Bone marrow (tissue), 2 donors: ENCODE data around the gene GDPD2.
"Not testable (repeated sequence)": the region's sequence is repeated elsewhere in the genome, so short reads cannot be mapped to it uniquely, and the experiment has no call there.

Experiments used
- DNase-seq, 2 donors: peaks; one replicate each; lab custom pipeline; 2025; lab: John Stamatoyannopoulos, UW

Gene GDPD2, protein sequence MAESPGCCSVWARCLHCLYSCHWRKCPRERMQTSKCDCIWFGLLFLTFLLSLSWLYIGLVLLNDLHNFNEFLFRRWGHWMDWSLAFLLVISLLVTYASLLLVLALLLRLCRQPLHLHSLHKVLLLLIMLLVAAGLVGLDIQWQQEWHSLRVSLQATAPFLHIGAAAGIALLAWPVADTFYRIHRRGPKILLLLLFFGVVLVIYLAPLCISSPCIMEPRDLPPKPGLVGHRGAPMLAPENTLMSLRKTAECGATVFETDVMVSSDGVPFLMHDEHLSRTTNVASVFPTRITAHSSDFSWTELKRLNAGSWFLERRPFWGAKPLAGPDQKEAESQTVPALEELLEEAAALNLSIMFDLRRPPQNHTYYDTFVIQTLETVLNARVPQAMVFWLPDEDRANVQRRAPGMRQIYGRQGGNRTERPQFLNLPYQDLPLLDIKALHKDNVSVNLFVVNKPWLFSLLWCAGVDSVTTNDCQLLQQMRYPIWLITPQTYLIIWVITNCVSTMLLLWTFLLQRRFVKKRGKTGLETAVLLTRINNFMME

DNA sequence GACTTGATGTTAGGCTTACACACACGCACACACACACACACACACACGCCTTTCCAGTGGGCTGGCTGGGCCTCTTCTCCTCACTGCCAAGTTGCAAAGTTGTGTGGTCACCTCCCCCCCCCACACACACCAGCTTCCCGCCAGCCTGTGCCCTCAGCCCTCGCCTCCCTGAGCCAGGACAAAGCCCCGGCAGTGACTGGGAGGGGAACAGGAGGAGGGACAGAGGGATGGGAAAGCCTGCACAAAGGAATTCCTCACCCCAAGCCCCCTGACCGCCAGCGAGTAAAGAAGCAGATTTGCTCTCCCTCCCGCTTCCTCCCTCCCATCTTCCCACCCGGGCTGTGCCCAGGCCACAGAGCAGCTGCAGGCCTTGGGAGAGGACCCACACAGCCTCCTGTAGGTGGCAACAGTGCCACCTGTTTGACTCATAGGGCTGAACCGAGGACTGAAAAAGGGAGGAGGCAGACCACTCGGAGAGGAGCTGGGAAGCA, at the start of gene GDPD2:
GDPD2 (plus strand) TSS at position 464 of the 491 bp plus-strand sequence. CDS start 1,671 bp downstream, outside the sequence.
- DNase-seq, result no peak

DNA sequence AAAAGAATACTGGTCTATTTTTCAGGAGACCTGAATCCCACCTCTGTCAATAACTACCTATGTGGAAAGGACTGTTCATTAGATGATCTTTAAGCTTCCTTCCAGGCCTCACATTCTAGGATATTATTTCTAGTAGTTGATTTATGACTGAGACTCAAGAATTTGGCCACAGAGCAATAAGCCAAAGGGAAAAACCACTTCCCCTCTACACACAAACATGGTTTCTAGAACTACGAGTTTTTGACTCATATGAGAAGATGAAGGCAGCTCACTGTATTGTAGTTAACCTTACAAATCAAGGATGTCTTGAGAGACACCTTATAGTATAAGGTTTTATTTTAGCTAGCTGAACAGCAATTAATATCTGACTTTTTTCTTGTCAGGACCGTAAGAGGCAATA, 36.9 kb upstream of the GDPD2 start:
- DNase-seq, result no peak

GRCh38 chrX:70398899-70399298, 24.2 kb upstream of the GDPD2 start:
- peak in 1 of 2 donors; percentile 36 for DNase-seq

GRCh38 chrX:70400181-70400580, 22.9 kb upstream of the GDPD2 start:
- not testable (repeated sequence) for DNase-seq

DNA sequence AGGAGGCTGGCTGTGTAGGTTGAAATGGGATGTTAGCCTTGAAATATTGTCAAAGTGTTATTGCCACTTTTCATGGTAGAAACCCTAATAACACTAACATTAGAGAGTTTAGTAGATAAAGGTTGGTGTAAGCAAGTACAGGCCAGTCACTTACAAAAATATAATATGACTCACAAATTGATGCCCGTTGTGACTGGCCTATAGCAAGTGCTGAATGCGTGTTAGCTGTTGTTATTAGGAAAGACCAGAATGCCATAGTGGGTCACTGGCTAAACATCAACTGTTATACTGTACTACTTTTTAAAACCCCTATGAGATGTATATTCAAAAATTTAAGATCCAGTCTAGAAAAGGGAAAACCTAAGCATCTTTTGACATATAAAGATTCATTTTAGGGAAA, 20.4 kb upstream of the GDPD2 start:
- no peak for DNase-seq

GRCh38 chrX:70405003-70405402, 18.1 kb upstream of the GDPD2 start:
- DNase-seq, result no peak

GRCh38 chrX:70410921-70411320, 12.2 kb upstream of the GDPD2 start:
- no peak for DNase-seq

GRCh38 chrX:70411475-70411874, 11.6 kb upstream of the GDPD2 start:
- no peak for DNase-seq

DNA sequence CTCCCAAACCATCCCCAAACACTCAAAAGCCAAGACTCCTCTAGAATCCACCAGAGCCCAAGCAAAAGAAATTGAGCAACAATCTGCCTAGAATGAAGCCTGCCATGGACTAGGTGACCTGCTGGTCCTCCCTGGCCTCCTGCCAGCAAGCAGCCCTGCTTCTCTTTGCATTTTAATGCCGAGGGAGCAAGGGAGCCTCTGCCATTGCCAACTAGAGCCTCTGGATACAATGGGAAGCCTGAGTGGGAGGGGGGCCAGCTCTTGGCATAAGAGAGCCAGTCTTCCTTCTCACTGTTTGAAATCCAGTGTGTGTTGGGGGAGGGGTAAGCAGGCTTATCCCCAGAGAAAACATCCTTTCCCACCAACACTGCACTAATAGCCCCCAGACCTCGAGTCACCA, 1.5 kb upstream of the GDPD2 start:
- no peak for DNase-seq

DNA sequence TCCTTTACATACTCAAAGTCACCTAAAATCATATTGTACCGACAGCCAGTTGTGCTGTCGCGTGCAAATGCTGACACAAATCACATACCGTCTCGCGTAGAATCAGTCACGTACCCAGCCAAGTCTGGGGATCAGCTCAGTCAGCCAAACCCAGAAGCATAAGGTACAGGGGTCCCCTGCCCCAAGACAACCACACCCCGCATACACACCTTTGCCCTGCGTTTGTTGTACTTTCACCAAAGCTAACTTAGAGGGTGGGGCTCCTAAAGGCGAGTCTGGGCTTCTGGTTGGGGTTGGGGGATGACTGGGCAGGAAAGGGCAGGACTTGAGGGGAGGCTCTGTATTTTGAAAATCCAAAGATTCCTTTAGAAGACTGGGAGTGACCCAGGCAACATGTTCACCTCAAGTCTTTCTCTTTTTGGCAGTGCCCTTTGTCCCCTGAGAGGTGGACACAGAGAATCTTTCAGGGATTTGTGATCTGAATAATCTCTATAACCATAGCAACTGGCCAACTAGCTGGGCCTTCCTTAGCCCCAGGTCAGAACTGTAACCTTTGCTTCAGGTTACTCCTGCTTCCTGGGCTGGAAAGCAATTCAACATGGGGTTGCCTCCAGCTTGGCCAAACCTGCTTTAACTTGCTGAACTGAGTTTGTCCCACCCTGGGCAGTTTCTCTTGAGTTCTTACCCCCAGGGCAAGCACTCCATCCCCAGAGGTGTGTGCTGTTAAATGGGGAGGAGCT, 992 bp downstream of the GDPD2 start:
- no peak for DNase-seq

GRCh38 chrX:70424801-70425200, 1.7 kb downstream of the GDPD2 start:
- no peak for DNase-seq

GRCh38 chrX:70426286-70427278, 3.5 kb downstream of the GDPD2 start:
- DNase-seq, result no peak

- DNase-seq, result no peak
These were observed 4.3 kb downstream of the GDPD2 start for GRCh38 chrX:70427365-70427764.

DNA sequence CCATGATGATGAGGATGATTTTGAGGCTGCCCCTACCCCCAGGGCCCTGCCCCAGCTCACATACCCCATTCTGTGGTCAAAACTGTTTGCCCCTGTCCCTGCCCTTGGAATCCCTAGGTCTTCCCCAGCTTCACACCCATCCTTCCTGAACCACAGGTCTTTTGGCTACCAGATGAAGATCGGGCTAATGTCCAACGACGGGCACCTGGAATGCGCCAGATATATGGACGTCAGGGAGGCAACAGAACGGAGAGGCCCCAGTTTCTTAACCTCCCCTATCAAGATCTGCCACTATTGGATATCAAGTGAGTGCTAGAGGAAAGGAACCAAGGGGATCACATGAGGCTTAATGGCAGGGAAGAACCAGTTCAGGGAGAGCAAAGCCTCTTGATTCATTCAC, 6.6 kb downstream of the GDPD2 start:
- no peak for DNase-seq

DNA sequence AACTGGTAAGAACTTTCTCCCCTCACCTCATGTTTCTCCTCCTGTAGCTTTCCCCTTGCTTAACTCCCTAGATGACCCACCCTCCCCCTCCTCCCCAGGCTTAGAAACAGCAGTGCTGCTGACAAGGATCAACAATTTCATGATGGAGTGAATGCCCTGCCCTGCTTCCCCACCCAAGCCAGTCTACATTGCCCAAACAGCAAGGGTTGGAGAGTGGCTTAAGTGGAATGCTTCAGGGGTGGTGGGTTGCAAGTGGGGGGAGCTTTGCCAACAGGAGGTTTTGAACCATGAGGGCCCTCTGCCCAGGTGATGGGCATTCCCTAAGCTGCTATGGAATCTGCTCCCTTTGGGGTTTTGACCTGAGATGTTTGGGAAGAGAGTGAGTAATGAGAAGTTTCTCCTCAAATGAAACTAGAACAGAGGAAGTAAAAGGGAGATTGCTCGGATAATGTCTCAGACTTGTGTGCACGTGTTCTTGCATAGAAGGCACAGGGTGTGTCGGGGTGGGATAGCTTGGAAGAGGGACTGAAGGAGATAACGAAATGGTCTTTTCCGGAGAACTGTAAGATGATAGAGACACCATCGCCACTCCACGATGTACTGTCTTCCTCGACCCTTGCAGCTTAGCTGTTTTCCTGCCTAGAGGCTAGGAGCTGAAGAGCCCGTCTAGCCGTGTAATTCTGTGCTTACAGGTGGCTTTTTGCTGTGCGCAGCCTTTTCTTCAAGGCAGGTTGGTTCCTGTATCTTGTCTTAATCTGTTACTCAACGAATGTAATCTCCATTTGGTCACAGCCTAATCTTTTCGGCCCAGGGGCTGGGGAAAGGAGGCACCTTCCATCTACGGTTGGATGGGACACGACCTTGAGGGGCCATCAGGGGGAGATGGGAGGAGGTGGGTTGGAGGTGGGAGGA, 10.1 kb downstream of the GDPD2 start:
- no peak for DNase-seq

DNA sequence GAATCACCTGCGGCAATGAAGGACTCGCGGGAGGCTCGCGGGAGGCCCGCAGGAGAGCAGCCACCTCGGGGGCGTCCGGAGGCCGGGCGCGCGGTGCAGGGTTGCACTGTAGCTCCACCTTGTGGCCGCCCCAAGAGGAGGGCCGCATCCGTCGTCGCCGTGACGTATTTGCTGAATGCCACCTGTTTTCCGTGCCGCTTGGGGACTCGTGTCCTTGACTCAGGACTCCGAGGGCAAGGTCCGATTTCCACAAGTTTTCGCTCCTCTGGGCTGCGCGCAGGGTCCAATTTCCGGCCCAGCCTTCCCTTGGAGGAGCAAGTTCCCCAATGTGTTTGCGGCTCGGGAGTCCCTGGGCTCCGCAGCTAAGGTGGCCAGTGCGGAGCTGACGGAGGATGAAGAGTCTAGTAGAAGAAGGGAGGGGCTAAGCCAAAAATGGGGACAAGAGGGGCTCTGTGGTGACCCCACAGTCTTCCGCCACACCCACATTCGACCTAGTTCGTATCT, 10.8 kb downstream of the GDPD2 start:
- DNase-seq, result peak; percentile 3 to 30

DNA sequence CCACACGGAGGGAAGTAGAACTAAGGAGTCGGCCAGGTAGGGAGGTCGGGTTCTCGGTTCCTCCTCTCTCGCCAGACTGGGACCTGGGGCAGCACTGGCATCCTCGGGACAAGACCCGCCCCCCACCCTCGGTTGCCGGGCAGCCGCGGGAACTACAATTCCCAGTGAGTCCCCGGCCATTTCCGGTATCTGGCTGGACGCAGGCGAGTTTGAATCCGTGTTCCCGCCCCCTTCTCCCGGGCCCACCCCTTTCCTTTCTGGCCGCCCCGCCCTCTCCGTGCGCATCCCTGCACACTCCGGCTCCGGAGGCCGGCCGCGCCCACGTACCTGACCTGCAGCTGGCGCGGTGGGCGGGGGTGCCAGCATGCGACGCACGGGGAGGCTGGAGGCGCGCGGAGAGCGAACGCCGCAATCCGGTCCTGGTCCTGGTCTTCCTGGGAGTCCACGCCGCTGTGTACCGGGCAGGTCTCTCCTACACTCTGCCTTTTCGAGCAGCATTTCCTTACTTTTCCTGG, 11.3 kb downstream of the GDPD2 start:
- peak; percentile 30 to 38 for DNase-seq

GRCh38 chrX:70434914-70435586, 11.9 kb downstream of the GDPD2 start:
- DNase-seq, result peak in 1 of 2 donors; percentile 80

DNA sequence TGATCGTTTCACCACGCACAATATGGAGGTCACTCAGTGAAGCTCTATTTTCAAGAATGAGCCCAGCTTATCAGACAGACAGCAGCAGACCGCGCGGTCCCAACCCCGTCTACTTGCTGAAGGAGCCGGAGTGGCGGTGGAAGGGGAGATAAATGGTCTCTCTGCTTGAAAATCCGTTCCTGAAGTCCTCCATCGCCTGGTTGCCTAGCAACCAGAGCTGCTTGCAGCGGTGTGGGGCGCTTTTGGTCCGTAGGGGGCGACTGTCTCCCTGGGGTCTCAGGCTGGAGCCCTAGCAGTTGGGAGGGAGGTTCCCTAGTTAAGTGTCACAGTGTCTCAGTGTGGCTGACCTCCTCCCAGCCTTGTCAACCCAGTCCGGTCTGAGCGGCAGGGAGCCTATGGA, 13.2 kb downstream of the GDPD2 start:
- no peak for DNase-seq

DNA sequence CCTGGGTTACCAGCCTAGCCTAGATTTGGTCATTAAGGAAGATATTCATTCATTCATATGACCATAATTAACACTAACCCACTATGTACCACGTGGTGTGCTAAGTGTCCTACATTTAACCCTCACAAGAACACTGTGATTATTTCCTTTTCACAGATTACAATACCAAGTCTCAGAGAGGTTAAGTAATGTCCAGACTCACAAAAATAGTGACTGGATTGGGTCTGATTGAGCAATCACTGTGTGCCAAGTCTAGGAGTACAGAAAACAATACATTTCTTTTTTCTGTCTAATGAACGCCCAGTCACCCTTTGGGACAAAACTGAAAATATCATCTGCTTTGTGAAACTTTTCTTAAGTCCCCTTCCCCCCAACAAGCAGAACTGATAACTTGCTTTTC, 13.9 kb downstream of the GDPD2 start:
- no peak for DNase-seq
